ENCODE data around the gene ERGIC1. TPM values are rescaled to one million over a fixed set of nuclear protein-coding genes. Genes with fewer than 3 reads are reported as not detected.
A peak's percentile ranks its signal among the peaks of the same experiment; 100 is the strongest.

Gene ERGIC1
- total RNA-seq, 1 experiment from 2014 or later = 77.0 TPM

- H3K9me3 ChIP-seq (ENCODE audit: control insufficient read depth, low read depth, low read length) = no peaks in the 10 kb centered on the region
- H3K56ac ChIP-seq (ENCODE audit: insufficient read length, low read depth, low read length) = no peak overlapping the region
- H4K20me1 ChIP-seq (ENCODE audit: control insufficient read depth, insufficient read depth, insufficient read length) = peaks cover 3% of the 10 kb centered on the region
- TF ChIP-seq, protein P1, sequence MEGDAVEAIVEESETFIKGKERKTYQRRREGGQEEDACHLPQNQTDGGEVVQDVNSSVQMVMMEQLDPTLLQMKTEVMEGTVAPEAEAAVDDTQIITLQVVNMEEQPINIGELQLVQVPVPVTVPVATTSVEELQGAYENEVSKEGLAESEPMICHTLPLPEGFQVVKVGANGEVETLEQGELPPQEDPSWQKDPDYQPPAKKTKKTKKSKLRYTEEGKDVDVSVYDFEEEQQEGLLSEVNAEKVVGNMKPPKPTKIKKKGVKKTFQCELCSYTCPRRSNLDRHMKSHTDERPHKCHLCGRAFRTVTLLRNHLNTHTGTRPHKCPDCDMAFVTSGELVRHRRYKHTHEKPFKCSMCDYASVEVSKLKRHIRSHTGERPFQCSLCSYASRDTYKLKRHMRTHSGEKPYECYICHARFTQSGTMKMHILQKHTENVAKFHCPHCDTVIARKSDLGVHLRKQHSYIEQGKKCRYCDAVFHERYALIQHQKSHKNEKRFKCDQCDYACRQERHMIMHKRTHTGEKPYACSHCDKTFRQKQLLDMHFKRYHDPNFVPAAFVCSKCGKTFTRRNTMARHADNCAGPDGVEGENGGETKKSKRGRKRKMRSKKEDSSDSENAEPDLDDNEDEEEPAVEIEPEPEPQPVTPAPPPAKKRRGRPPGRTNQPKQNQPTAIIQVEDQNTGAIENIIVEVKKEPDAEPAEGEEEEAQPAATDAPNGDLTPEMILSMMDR (conservative IDR thresholded peaks at IDR 0.05) = no peak
- H3K27me3 Mint-ChIP-seq (ENCODE audit: low read depth) = no peaks in the 10 kb centered on the region
- no peak overlapping the region for H3K4ac ChIP-seq (ENCODE audit: low read depth, low read length)
- no CpG with 5 or more reads among the region's 23 CpGs for WGBS (ENCODE audit: extremely low coverage, insufficient read length, low lambda C conversion rate)
- no peak overlapping the region for H4K8ac ChIP-seq (replicated peaks; ENCODE audit: insufficient read length, low read depth, low read length)
- H3K79me2 ChIP-seq (ENCODE audit: insufficient read depth, low read length) = no peaks in the 10 kb centered on the region
- H3K14ac ChIP-seq (ENCODE audit: insufficient read depth, low read length) = no peak overlapping the region
- H4K5ac ChIP-seq (ENCODE audit: insufficient read length, low read depth, low read length) = no peak overlapping the region
- peaks cover 3 to 19% of the 10 kb centered on the region in 2 experiments for H3K4me1 Mint-ChIP-seq
- no peak overlapping the region for H3K9ac ChIP-seq (ENCODE audit: extremely low read depth, insufficient read length, low read length)
- peaks cover 24 to 43% (median 42%) of the 10 kb centered on the region in 3 experiments for H3K36me3 Mint-ChIP-seq (ENCODE audit: insufficient read depth in 1 of 3, low read depth in 3 of 3)
- H3K27ac Mint-ChIP-seq = peak overlapping the region in 2 of 3 experiments; percentile 55 to 57; a peak in 3 of 7 replicates
- no peak overlapping the region for H2BK15ac ChIP-seq (ENCODE audit: low read depth, low read length)
- H2BK5ac ChIP-seq (ENCODE audit: insufficient read length, low read length) = no peak overlapping the region
- no peak overlapping the region for H2BK12ac ChIP-seq (ENCODE audit: insufficient read length, low read depth, low read length)
- H3K27ac ChIP-seq (ENCODE audit: insufficient read length, low read depth, low read length) = no peak overlapping the region
- H3K4me3 Mint-ChIP-seq = no peak overlapping the region
- H3K23me2 ChIP-seq (ENCODE audit: insufficient read length, low read depth, low read length, poor library complexity, severe bottlenecking) = no peaks in the 10 kb centered on the region
- no peak overlapping the region for H2BK120ac ChIP-seq (ENCODE audit: low read depth, low read length, poor library complexity, severe bottlenecking)
- H2BK20ac ChIP-seq (ENCODE audit: low read depth, low read length, poor library complexity, severe bottlenecking) = no peak overlapping the region
- no peak overlapping the region for H3K18ac ChIP-seq (ENCODE audit: insufficient read length, low read depth, low read length)
- peaks cover 0 to 4% of the 10 kb centered on the region in 2 experiments; a peak in 2 of 5 replicates for H3K9me3 Mint-ChIP-seq
- H2AK5ac ChIP-seq (ENCODE audit: insufficient read length, low read length) = no peak overlapping the region
- H3K4me1 ChIP-seq (ENCODE audit: insufficient read depth, low read length) = no peaks in the 10 kb centered on the region
- H4K91ac ChIP-seq (ENCODE audit: insufficient read length, low read depth, low read length) = no peak overlapping the region
- no peak for DNase-seq
- no peak overlapping the region for H3T11ph ChIP-seq (ENCODE audit: low read length)
- H3K79me1 ChIP-seq (ENCODE audit: insufficient read depth, low read depth, low read length, poor library complexity, severe bottlenecking) = peaks cover 6% of the 10 kb centered on the region
- H3K23ac ChIP-seq (ENCODE audit: insufficient read length, low read depth, low read length) = no peak overlapping the region
- no peaks in the 10 kb centered on the region for H3K27me3 ChIP-seq (ENCODE audit: insufficient read depth, low read length)
- no peak overlapping the region for H2AFZ ChIP-seq (ENCODE audit: low read length)
- no peak overlapping the region for H3K4me2 ChIP-seq (ENCODE audit: insufficient read depth, insufficient read length, low read length)
These were observed 51.7 kb downstream of the ERGIC1 start for GRCh38 chr5:172885597-172886340.

Measured in H9 (cell line).